GM13977 (cell line): ENCODE measurements around the gene DNAAF6.

Experiments
- DNase-seq: peaks from one replicate; pipeline ENCODE4 v3.0.0; 2012; ENCODE audit warnings: low spot score
- in situ Hi-C: fragments of 300-500 bp; cut with MboI; formaldehyde crosslinking; loops from one replicate; pipeline ENCODE4 v1.12.0; 2022; ENCODE audit warnings: low sequenced_read_pairs, low pct_unique_long_range_greater_than_20kb, mixed read lengths, inconsistent platforms; ENCODE audit not compliant: unreplicated experiment
- TF ChIP-seq, protein P1 (sequence below): IDR thresholded peaks from 2 replicates; pipeline ENCODE4 v1.5.1; 2012; ENCODE audit warnings: mild to moderate bottlenecking, control low read depth; ENCODE audit not compliant: insufficient read depth; ENCODE audit errors: extremely low read depth, missing control alignments

The DNAAF6 gene

DNA sequence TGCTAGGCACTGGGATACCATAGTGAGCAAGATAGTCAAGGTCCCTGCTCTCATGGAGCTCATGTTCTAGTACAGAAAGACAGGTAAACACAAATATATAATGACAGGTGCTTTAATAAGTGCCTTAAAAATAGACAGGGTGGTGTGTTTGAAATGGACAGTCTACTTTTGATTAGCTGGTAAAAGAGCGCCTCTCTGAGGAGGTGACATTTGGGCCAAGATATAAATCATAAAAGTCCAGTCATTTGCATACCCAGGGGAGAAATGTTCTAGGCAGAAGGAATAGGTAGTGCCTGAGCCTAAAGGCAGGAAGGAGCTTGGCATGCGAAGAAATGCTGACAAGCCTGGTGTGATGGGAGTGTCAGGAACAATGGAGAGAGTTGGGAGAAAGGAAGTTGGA is 83.6 kb downstream of the DNAAF6 start:
- TF ChIP-seq, protein P1, sequence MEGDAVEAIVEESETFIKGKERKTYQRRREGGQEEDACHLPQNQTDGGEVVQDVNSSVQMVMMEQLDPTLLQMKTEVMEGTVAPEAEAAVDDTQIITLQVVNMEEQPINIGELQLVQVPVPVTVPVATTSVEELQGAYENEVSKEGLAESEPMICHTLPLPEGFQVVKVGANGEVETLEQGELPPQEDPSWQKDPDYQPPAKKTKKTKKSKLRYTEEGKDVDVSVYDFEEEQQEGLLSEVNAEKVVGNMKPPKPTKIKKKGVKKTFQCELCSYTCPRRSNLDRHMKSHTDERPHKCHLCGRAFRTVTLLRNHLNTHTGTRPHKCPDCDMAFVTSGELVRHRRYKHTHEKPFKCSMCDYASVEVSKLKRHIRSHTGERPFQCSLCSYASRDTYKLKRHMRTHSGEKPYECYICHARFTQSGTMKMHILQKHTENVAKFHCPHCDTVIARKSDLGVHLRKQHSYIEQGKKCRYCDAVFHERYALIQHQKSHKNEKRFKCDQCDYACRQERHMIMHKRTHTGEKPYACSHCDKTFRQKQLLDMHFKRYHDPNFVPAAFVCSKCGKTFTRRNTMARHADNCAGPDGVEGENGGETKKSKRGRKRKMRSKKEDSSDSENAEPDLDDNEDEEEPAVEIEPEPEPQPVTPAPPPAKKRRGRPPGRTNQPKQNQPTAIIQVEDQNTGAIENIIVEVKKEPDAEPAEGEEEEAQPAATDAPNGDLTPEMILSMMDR, result no peak
- DNase-seq, result no peak
- in situ Hi-C loops, result no loop called here

- TF ChIP-seq, protein P1, result no peak
- in situ Hi-C loops, result no loop called here
- no peak for DNase-seq
Measured at GRCh38 chrX:107293056-107293455, 86.6 kb downstream of the DNAAF6 start.
